CD14-positive monocyte (primary cell): ENCODE data around the gene LPCAT1. TPM values are rescaled to one million over a fixed set of nuclear protein-coding genes. Genes with fewer than 3 reads are reported as not detected.

Experiments used
- DNase-seq, 3 donors: peaks; one replicate each; pipeline ENCODE4 v3.0.0-alpha.2; 2011 to 2022
- H2AFZ ChIP-seq: 2 replicates; pipeline ENCODE4 v1.6.0; 2012; ENCODE audit warnings: mild to moderate bottlenecking, low read depth, low read length, inconsistent platforms; ENCODE audit not compliant: insufficient read depth, poor library complexity, severe bottlenecking
- H3K27ac ChIP-seq, 2 donors: 1 replicate in 1 of 2; 2 replicates in 1 of 2; pipeline ENCODE4 v1.5.1; 2012 to 2013; ENCODE audit warnings: low read length in 2 of 2, control low read depth in 1 of 2, inconsistent platforms in 1 of 2, low read depth in 1 of 2, mild to moderate bottlenecking in 1 of 2
- H3K27me3 ChIP-seq, 2 donors: one replicate each; pipeline versions ENCODE4 v1.6.0 to v1.6.1; 2011 to 2013; ENCODE audit warnings: low read length in 2 of 2; ENCODE audit not compliant: control insufficient read depth in 2 of 2, insufficient read depth in 2 of 2
- H3K36me3 ChIP-seq, 2 donors: replicated peaks in 1 of 2; 1 replicate in 1 of 2; 2 replicates in 1 of 2; pipeline versions ENCODE4 v1.5.1 to v1.6.1; 2012 to 2013; ENCODE audit warnings: low read length in 2 of 2, control low read depth in 1 of 2, inconsistent platforms in 1 of 2, mild to moderate bottlenecking in 1 of 2; ENCODE audit not compliant: insufficient read depth in 2 of 2, control insufficient read depth in 1 of 2
- H3K4me1 ChIP-seq, 2 donors: 1 replicate in 1 of 2; 2 replicates in 1 of 2; pipeline versions ENCODE4 v1.5.1 to v1.6.1; 2012 to 2013; ENCODE audit warnings: low read length in 2 of 2, control low read depth in 1 of 2, inconsistent platforms in 1 of 2, mild to moderate bottlenecking in 1 of 2, moderate library complexity in 1 of 2; ENCODE audit not compliant: insufficient read depth in 2 of 2, control insufficient read depth in 1 of 2
- H3K4me2 ChIP-seq: replicated peaks from 2 replicates; pipeline ENCODE3; 2012; ENCODE audit warnings: low read length, moderate library complexity, mild to moderate bottlenecking; ENCODE audit not compliant: poor library complexity, severe bottlenecking; ENCODE audit errors: extremely low read depth
- H3K4me3 ChIP-seq, 3 experiments: fragments of 200-600 bp in 1 of 3; sonication (generic) in 1 of 3; replicated peaks in 1 of 3; 1 replicate in 2 of 3; 2 replicates in 1 of 3; pipeline ENCODE4 v1.5.1; 2011 to 2013; ENCODE audit warnings: low read length in 3 of 3, mild to moderate bottlenecking in 3 of 3, control low read depth in 2 of 3, low read depth in 2 of 3, inconsistent platforms in 1 of 3, moderate library complexity in 1 of 3
- H3K79me2 ChIP-seq: 2 replicates; pipeline ENCODE4 v1.6.0; 2012; ENCODE audit warnings: mild to moderate bottlenecking, control low read depth, inconsistent platforms, low read length, moderate library complexity; ENCODE audit not compliant: insufficient read depth
- H3K9ac ChIP-seq: 2 replicates; pipeline ENCODE4 v1.6.0; 2017; ENCODE audit warnings: low read length, mild to moderate bottlenecking; ENCODE audit not compliant: insufficient read depth, poor library complexity, severe bottlenecking
- H3K9me3 ChIP-seq, 2 donors: replicated peaks in 1 of 2; 1 replicate in 1 of 2; 2 replicates in 1 of 2; pipeline versions ENCODE4 v1.5.1 to v1.6.1; 2012 to 2013; ENCODE audit warnings: low read length in 2 of 2, control low read depth in 1 of 2; ENCODE audit not compliant: control insufficient read depth in 1 of 2, insufficient read depth in 1 of 2
- H4K20me1 ChIP-seq: 2 replicates; pipeline ENCODE4 v1.6.0; 2012; ENCODE audit warnings: mild to moderate bottlenecking, low read length, control low read depth, moderate library complexity; ENCODE audit not compliant: insufficient read depth
- H3K27ac Mint-ChIP-seq, 7 donors: one replicate each; pipeline ENCODE4 v1.8.0; 2020; ENCODE audit warnings: mild to moderate bottlenecking in 7 of 7, mixed read lengths in 7 of 7, moderate library complexity in 6 of 7, inconsistent platforms in 2 of 7
- H3K27me3 Mint-ChIP-seq, 3 donors: one replicate each; pipeline ENCODE4 v1.8.0; 2021 to 2022; ENCODE audit warnings: low read depth in 3 of 3, mild to moderate bottlenecking in 3 of 3, mixed read lengths in 3 of 3, moderate library complexity in 3 of 3, inconsistent platforms in 1 of 3
- H3K36me3 Mint-ChIP-seq, 2 donors: one replicate each; pipeline ENCODE4 v1.8.0; 2020; ENCODE audit warnings: mixed read lengths in 2 of 2, inconsistent platforms in 1 of 2, mild to moderate bottlenecking in 1 of 2
- H3K4me1 Mint-ChIP-seq: one replicate; pipeline ENCODE4 v1.8.0; 2020; ENCODE audit warnings: mild to moderate bottlenecking, mixed read lengths
- H3K4me3 Mint-ChIP-seq, 2 donors: one replicate each; pipeline ENCODE4 v1.8.0; 2020; ENCODE audit warnings: mild to moderate bottlenecking in 2 of 2, mixed read lengths in 2 of 2, moderate library complexity in 1 of 2
- H3K9me3 Mint-ChIP-seq, 7 donors: one replicate each; pipeline ENCODE4 v1.8.0; 2020 to 2022; ENCODE audit warnings: mixed read lengths in 7 of 7, mild to moderate bottlenecking in 6 of 7, moderate library complexity in 6 of 7, inconsistent platforms in 2 of 7
- CTCF ChIP-seq: fragments of 200-600 bp; IDR thresholded peaks from one replicate; pipeline ENCODE4 v1.8.0; 2022; ENCODE audit warnings: antibody characterized with exemption, mild to moderate bottlenecking
- WGBS: methylation state at CpG from one replicate; pipeline ENCODE4 v1.1.5; 2013; ENCODE audit warnings: missing lambda C conversion rate; ENCODE audit not compliant: insufficient coverage; 5-methylcytosine and 5-hydroxymethylcytosine counted together
- intact Hi-C, 2 donors: fragments of 100-400 bp; cut with micrococcal nuclease; formaldehyde crosslinking; loops; one replicate each; pipeline versions ENCODE4 v1.15.0 to v1.15.1; 2023
- polyA plus RNA-seq, 3 donors: library from polyadenylated mRNA; depleted of rRNA in 1 of 3; unstranded in 2 of 3; stranded (reverse) in 1 of 3; fragments of 300-500 nt in 2 of 3; fragments of >200 nt in 1 of 3; fragmentation: Illumina TruSeq in 2 of 3; gene quantifications; 1 replicate in 2 of 3; 2 replicates in 1 of 3; pipeline ENCODE4 v1.2.3, GENCODE V29; 2012 to 2021

Gene LPCAT1
- polyA plus RNA-seq, 3 donors = 34.1 to 53.9 (median 34.8) TPM

GRCh38 chr5:1497242-1497777, 26.4 kb downstream of the LPCAT1 start:
- Histone ChIP-seq H4K20me1 (no peaks in the 10 kb centered on the region), H3K4me2 (peak overlapping the region; percentile 43), H3K27me3 (no peaks in the 10 kb centered on the region), H3K79me2 (peaks cover 85% of the 10 kb centered on the region), H2AFZ (no peak overlapping the region), H3K36me3 (peaks cover 23 to 33% of the 10 kb centered on the region in 2 donors), H3K9ac (peak overlapping the region; percentile 45), H3K27ac (peak overlapping the region; percentile 73 to 98), H3K4me3 (peak overlapping the region in 1 of 3 experiments; percentile 22), H3K9me3 (no peaks in the 10 kb centered on the region), H3K4me1 (peaks cover 83 to 93% of the 10 kb centered on the region in 2 donors)
- no peak for TF ChIP-seq CTCF
- Mint-ChIP-seq H3K9me3 (no peaks in the 10 kb centered on the region), H3K36me3 (peaks cover 65 to 67% of the 10 kb centered on the region in 2 donors), H3K4me3 (peak overlapping the region; percentile 31 to 69), H3K27me3 (peaks cover 0 to 4% (median 2%) of the 10 kb centered on the region in 3 donors), H3K4me1 (peaks cover 86% of the 10 kb centered on the region), H3K27ac (peak overlapping the region; percentile 75 to 100 (median 97))
- intact Hi-C loops = no loop called here
- no peak for DNase-seq
- WGBS = 38% methylated on average over 13 of the region's 14 CpGs

- Histone ChIP-seq H3K79me2 (peaks cover 69% of the 10 kb centered on the region), H3K4me3 (peak overlapping the region in 1 of 3 experiments; percentile 51)
- peaks cover 74 to 78% of the 10 kb centered on the region in 2 donors for H3K36me3 Mint-ChIP-seq
Observed at GRCh38 chr5:1495525-1495897, 28.2 kb downstream of the LPCAT1 start.

More at GRCh38 chr5:1495525-1495897, 28.2 kb downstream of the LPCAT1 start:
- peak overlapping the region; percentile 58 to 85 for H3K4me3 Mint-ChIP-seq
- H3K4me1 Mint-ChIP-seq = peaks cover 83% of the 10 kb centered on the region
- Histone ChIP-seq H2AFZ (no peak overlapping the region), H3K9me3 (no peaks in the 10 kb centered on the region), H3K4me1 (peaks cover 73 to 87% of the 10 kb centered on the region in 2 donors), H3K27me3 (no peaks in the 10 kb centered on the region), H3K4me2 (peak overlapping the region; percentile 44), H4K20me1 (no peaks in the 10 kb centered on the region), H3K36me3 (peaks cover 27 to 40% of the 10 kb centered on the region in 2 donors), H3K27ac (peak overlapping the region; percentile 98), H3K9ac (peak overlapping the region; percentile 76)
- H3K27ac Mint-ChIP-seq = peak overlapping the region; percentile 94 to 100 (median 98)
- no peaks in the 10 kb centered on the region for H3K9me3 Mint-ChIP-seq
- TF ChIP-seq CTCF = no peak
- WGBS = 17% methylated on average over 5 of the region's 6 CpGs
- intact Hi-C loops = loop anchor here in 1 of 2 donors (2.0 kb wide), 1 partner anchor 15 kb away; no protein-coding TSS in a partner anchor
- peaks cover 0 to 4% (median 2%) of the 10 kb centered on the region in 3 donors for H3K27me3 Mint-ChIP-seq
- peak; percentile 79 to 91 (median 79) for DNase-seq
